ENCODE measurements around the gene ATXN7.

GRCh38 chr3:63979093-63979885 lies 115.6 kb downstream of the ATXN7 start:
- TF ChIP-seq EZH2 (IDR thresholded peaks at IDR 0.05; ENCODE audit: borderline replicate concordance, low read length) (no peak), CTCF (conservative IDR thresholded peaks at IDR 0.05 in 1 of 2, IDR thresholded peaks at IDR 0.05 in 1 of 2; ENCODE audit: extremely low read depth in 1 of 2, insufficient read depth in 1 of 2, low read depth in 1 of 2, low read length in 2 of 2) (peak; percentile 4 to 14)

All from mammary epithelial cell (primary cell).